Kidney epithelial cell (primary cell): ENCODE results near the gene EFCAB8. TPM values are rescaled to one million over a fixed set of nuclear protein-coding genes. Genes with fewer than 3 reads are reported as not detected.

Experiments used
- DNase-seq: peaks from one replicate; pipeline ENCODE4 v3.0.0-alpha.2; 2010; ENCODE audit warnings: low read depth
- H3K27me3 ChIP-seq: 2 replicates; pipeline ENCODE4 v1.6.0; 2011; ENCODE audit warnings: low read length; ENCODE audit not compliant: control insufficient read depth, insufficient read depth
- H3K36me3 ChIP-seq: 2 replicates; pipeline ENCODE4 v1.5.1; 2011; ENCODE audit warnings: low read length; ENCODE audit not compliant: control insufficient read depth, insufficient read depth
- H3K4me3 ChIP-seq: 2 replicates; pipeline ENCODE4 v1.5.1; 2011; ENCODE audit warnings: low read depth, mild to moderate bottlenecking, control low read depth, low read length
- total RNA-seq: library from RNA; depleted of rRNA; stranded (reverse); fragments of >200 nt; gene quantifications from 2 replicates; pipeline ENCODE4 v1.2.3, GENCODE V29; 2015
- TF ChIP-seq, protein P1 (sequence below): IDR thresholded peaks from 2 replicates; pipeline ENCODE4 v1.5.1; 2011; ENCODE audit warnings: mild to moderate bottlenecking, moderate library complexity, low read length, control low read depth, inconsistent platforms; ENCODE audit not compliant: insufficient read depth, poor library complexity, severe bottlenecking

Gene EFCAB8
- total RNA-seq, 1 donor from 2014 or later = not detected

DNA sequence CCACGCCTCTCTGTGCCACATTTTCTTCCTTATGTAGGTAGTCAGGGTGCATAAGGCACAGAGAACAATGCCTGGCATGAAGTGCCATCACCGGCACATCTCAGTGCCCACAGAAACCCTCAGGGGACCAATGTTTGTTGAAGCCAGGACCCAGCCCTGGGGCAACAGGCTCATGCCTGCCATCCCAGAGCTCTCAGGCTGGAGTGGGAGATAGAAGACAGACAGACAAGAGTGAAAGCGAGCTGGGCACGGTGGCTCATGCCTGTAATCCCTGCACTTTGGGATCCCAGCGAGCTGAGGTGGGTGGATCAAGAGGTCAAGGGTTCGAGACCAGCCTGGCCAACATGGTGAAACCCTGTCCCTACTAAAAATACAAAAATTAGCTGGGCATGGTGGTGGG is 13.5 kb downstream of the EFCAB8 start:
- no peak overlapping the region for H3K4me3 ChIP-seq
- TF ChIP-seq, protein P1, sequence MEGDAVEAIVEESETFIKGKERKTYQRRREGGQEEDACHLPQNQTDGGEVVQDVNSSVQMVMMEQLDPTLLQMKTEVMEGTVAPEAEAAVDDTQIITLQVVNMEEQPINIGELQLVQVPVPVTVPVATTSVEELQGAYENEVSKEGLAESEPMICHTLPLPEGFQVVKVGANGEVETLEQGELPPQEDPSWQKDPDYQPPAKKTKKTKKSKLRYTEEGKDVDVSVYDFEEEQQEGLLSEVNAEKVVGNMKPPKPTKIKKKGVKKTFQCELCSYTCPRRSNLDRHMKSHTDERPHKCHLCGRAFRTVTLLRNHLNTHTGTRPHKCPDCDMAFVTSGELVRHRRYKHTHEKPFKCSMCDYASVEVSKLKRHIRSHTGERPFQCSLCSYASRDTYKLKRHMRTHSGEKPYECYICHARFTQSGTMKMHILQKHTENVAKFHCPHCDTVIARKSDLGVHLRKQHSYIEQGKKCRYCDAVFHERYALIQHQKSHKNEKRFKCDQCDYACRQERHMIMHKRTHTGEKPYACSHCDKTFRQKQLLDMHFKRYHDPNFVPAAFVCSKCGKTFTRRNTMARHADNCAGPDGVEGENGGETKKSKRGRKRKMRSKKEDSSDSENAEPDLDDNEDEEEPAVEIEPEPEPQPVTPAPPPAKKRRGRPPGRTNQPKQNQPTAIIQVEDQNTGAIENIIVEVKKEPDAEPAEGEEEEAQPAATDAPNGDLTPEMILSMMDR = no peak

DNA sequence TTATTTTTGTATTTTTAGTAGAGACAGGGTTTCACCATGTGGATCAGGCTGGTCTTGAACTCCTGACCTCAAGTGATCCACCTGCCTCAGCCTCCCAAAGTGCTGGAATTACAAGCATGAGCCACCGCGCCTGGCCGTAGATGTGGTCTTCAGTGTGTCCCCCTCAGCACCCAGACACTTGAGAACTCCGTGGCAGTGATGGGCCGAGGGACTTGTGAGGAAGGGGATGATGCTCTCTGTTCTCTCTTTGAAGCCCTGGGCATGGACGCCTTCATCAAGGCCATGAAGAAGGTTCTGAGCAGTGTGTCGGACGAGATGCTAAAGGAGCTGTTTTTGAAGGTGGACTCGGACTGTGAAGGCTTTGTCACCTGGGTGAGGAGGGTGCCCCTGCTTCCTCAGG is 16.9 kb downstream of the EFCAB8 start:
- Histone ChIP-seq H3K27me3 (no peaks in the 10 kb centered on the region), H3K4me3 (no peak overlapping the region), H3K36me3 (no peaks in the 10 kb centered on the region)
- TF ChIP-seq, protein P1 = no peak
- DNase-seq = no peak

More for the DNA sequence above, 13.5 kb downstream of the EFCAB8 start:
- no peaks in the 10 kb centered on the region for H3K36me3 ChIP-seq
- no peak for DNase-seq
- no peaks in the 10 kb centered on the region for H3K27me3 ChIP-seq

DNA sequence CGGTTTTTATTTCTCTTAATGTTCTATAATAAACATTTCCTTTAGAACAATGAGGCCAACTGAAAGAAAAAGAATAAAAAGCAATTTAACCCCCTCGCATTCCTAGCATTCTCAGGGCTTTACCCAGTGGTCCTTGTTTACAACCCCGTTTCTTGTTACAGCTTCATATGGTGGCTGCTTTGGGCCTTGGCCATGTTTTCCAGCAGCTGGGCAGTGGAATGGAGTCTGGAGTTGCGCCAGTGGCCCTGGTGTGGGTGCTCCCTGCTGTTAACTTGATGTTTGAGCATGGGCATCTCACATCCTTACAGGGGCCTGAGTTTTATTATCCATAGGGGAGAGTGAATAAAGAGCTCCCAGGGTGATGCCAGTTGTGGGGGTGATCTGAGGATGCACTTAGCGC is 18.8 kb downstream of the EFCAB8 start:
- H3K36me3 ChIP-seq = no peaks in the 10 kb centered on the region
- TF ChIP-seq, protein P1 = no peak
- no peak for DNase-seq
- H3K4me3 ChIP-seq = no peak overlapping the region
- H3K27me3 ChIP-seq = no peaks in the 10 kb centered on the region

DNA sequence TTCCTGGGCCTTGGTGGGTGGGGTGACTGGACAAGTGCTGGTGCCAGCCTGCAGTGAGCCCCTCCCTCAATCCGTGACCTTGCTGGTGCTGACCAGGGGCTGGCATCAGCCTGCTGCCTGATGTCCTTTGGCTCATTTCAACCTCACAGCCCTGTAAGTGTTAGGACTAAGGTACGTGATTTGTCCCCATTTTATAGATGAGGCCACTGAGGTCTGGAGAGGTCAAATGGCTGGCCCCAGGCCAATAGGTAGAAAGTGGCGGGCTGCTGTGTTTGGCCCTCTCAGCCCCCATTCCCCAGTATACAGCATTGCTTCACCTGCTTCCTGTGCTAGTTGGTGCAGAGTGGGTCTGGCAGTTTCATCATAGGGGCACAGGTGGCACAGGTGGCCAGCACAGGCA is 20.1 kb downstream of the EFCAB8 start:
- TF ChIP-seq, protein P1 = no peak
- no peak for DNase-seq
- Histone ChIP-seq H3K27me3 (no peaks in the 10 kb centered on the region), H3K36me3 (no peaks in the 10 kb centered on the region), H3K4me3 (no peak overlapping the region)

DNA sequence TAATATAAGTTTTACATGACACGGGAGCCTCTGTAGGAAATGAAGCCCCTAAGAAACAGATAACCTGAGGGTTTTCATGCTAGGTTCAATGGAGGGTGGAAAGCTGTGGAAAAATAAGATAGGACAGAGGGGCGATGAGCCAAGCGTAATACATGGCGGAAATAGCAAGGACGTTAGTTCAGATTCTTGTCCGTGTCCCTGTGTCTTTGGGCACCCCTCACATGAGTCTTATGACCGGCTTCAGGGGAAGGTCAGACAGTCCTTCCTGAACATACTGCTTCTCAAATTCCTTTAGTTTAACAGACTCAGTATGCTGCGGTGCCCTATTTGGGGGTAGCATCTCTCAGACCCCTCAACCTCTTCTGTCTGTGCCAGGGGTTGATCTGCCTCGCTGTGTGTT is 20.8 kb downstream of the EFCAB8 start:
- Histone ChIP-seq H3K36me3 (no peaks in the 10 kb centered on the region), H3K4me3 (no peak overlapping the region), H3K27me3 (no peaks in the 10 kb centered on the region)
- TF ChIP-seq, protein P1 = no peak
- DNase-seq = no peak

DNA sequence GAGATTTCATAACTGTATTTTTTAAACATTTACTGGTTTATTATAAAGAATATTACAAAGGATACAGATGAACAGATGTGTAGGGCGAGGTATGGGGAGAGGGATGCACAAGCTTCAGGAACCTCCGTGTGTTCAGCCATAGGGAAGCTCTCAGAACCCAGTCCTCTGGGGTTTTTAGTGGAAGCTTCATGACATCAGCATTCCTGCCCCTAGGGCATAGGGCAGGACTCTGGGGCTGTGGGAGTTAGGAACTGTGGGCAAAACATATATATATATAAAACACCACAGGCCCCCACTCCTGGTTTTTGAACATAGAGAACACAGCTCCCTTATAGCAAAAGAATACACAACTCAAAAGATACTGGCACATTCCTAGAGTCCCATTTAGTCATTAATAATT is 21.9 kb downstream of the EFCAB8 start:
- Histone ChIP-seq H3K36me3 (no peaks in the 10 kb centered on the region), H3K4me3 (no peak overlapping the region), H3K27me3 (peaks cover 7% of the 10 kb centered on the region)
- DNase-seq = no peak
- TF ChIP-seq, protein P1 = no peak
